MCF 10A (cell line): ENCODE measurements around the gene GRAMD1B. TPM values are rescaled to one million over a fixed set of nuclear protein-coding genes. Genes with fewer than 3 reads are reported as not detected.

Experiments
- BruUV-seq: library from RNA; stranded (reverse); fragments of 400-500 nt; replicated peaks from 2 replicates; lab custom pipeline; 2021; lab: Mats Ljungman, UMichigan
- CTCF ChIA-PET: fragments of 300-600 bp; sonication (Branson Sonifier 250); formaldehyde crosslinking; extraction: SDS; loops from one replicate; lab custom pipeline; 2021; ENCODE audit warnings: antibody characterized with exemption, inconsistent platforms; lab: Yijun Ruan, JAX
- POLR2A ChIA-PET: fragments of 300-600, 350-650 bp; sonication (Branson Sonifier 250); formaldehyde crosslinking; extraction: SDS; loops from one replicate; lab custom pipeline; 2020; ENCODE audit warnings: antibody characterized with exemption, inconsistent platforms; lab: Yijun Ruan, JAX
- DNase-seq: peaks from one replicate; pipeline ENCODE4 v3.0.0-alpha.2; 2018; ENCODE audit not compliant: unreplicated experiment
- H3K27ac Mint-ChIP-seq: one replicate; pipeline ENCODE4 v1.8.0; 2022; ENCODE audit warnings: mild to moderate bottlenecking, low read depth, mixed read lengths; ENCODE audit not compliant: unreplicated experiment
- H3K27me3 Mint-ChIP-seq: one replicate; pipeline ENCODE4 v1.8.0; 2022; ENCODE audit warnings: mixed read lengths; ENCODE audit not compliant: insufficient read depth, unreplicated experiment
- H3K36me3 Mint-ChIP-seq: one replicate; pipeline ENCODE4 v1.8.0; 2022; ENCODE audit warnings: mild to moderate bottlenecking, moderate library complexity, mixed read lengths; ENCODE audit not compliant: insufficient read depth, unreplicated experiment
- H3K4me1 Mint-ChIP-seq: one replicate; pipeline ENCODE4 v1.8.0; 2022; ENCODE audit warnings: mixed read lengths; ENCODE audit not compliant: insufficient read depth, unreplicated experiment
- H3K4me3 Mint-ChIP-seq: one replicate; pipeline ENCODE4 v1.8.0; 2022; ENCODE audit warnings: mild to moderate bottlenecking, moderate library complexity, mixed read lengths; ENCODE audit not compliant: unreplicated experiment
- H3K9me3 Mint-ChIP-seq: one replicate; pipeline ENCODE4 v1.8.0; 2022; ENCODE audit warnings: mixed read lengths; ENCODE audit not compliant: unreplicated experiment
- CTCF ChIP-seq: fragments of 200-600 bp; IDR thresholded peaks from one replicate; pipeline ENCODE4 v1.8.0; 2022; ENCODE audit warnings: antibody characterized with exemption, mild to moderate bottlenecking; ENCODE audit not compliant: unreplicated experiment
- intact Hi-C: fragments of 100-400 bp; cut with micrococcal nuclease; formaldehyde crosslinking; loops from 2 replicates; pipeline ENCODE4 v1.14.1; 2022
- total RNA-seq: library from RNA; stranded (reverse); gene quantifications from 2 replicates; pipeline ENCODE4 v1.2.3, GENCODE V29; 2022

GRAMD1B gene
- total RNA-seq, 1 experiment from 2014 or later: 0.26 TPM

GRCh38 chr11:123493349-123494063 is 63.4 kb downstream of the GRAMD1B start:
- TF ChIP-seq CTCF: no peak
- H3K4me3 Mint-ChIP-seq: no peak overlapping the region
- no peaks in the 10 kb centered on the region for H3K9me3 Mint-ChIP-seq
- no peak overlapping the region for H3K27ac Mint-ChIP-seq
- no peak for DNase-seq
- ChIA-PET CTCF (interaction anchor here (0.7 to 1.7 kb wide), 4 partner anchors 18 to 232 kb away, joined by 3 to 4 read pairs (median 3); no protein-coding TSS in a partner anchor), POLR2A (no interaction called here)
- no peaks in the 10 kb centered on the region for H3K36me3 Mint-ChIP-seq
- intact Hi-C loops: no loop called here
- H3K4me1 Mint-ChIP-seq: no peaks in the 10 kb centered on the region
- H3K27me3 Mint-ChIP-seq: peaks cover 23% of the 10 kb centered on the region
- no TSS peak for BruUV-seq

GRCh38 chr11:123494195-123495050 is 64.4 kb downstream of the GRAMD1B start:
- Mint-ChIP-seq H3K27ac (no peak overlapping the region), H3K27me3 (peaks cover 23% of the 10 kb centered on the region), H3K4me3 (no peak overlapping the region), H3K9me3 (no peaks in the 10 kb centered on the region), H3K4me1 (no peaks in the 10 kb centered on the region), H3K36me3 (no peaks in the 10 kb centered on the region)
- no peak for DNase-seq
- no TSS peak for BruUV-seq
- intact Hi-C loops: no loop called here
- POLR2A ChIA-PET: no interaction called here
- TF ChIP-seq CTCF: no peak
- CTCF ChIA-PET: interaction anchor here (1.1 to 1.7 kb wide), 2 partner anchors 17 to 25 kb away, joined by 3 to 4 read pairs; no protein-coding TSS in a partner anchor

- no peak overlapping the region for H3K4me3 Mint-ChIP-seq
- no peaks in the 10 kb centered on the region for H3K4me1 Mint-ChIP-seq
- no peak for TF ChIP-seq CTCF
- CTCF ChIA-PET: interaction anchor here (0.7 to 1.6 kb wide), 6 partner anchors 17 to 97 kb away, joined by 3 to 4 read pairs (median 3); no protein-coding TSS in a partner anchor
- POLR2A ChIA-PET: no interaction called here
- H3K36me3 Mint-ChIP-seq: no peaks in the 10 kb centered on the region
- H3K27ac Mint-ChIP-seq: no peak overlapping the region
- no peaks in the 10 kb centered on the region for H3K9me3 Mint-ChIP-seq
- no TSS peak for BruUV-seq
- no peak for DNase-seq
- H3K27me3 Mint-ChIP-seq: peaks cover 53% of the 10 kb centered on the region
- intact Hi-C loops: no loop called here
Observed at GRCh38 chr11:123504401-123504800, 74.3 kb downstream of the GRAMD1B start.
